ENCODE data around the gene EGR2. TPM values are rescaled to one million over a fixed set of nuclear protein-coding genes. Genes with fewer than 3 reads are reported as not detected.

The EGR2 gene
- polyA plus RNA-seq, 1 of the 3 experiments (the other 2 are of a cell fraction): 0.25 TPM

- Histone ChIP-seq H3K9me3 (no peaks in the 10 kb centered on the region), H3K9me2 (no peaks in the 10 kb centered on the region), H3K36me3 (replicated peaks in 1 of 2; ENCODE audit: control insufficient read depth in 1 of 2, insufficient read depth in 2 of 2, low read length in 1 of 2) (no peaks in the 10 kb centered on the region), H3K4me2 (no peak overlapping the region), H3K79me2 (ENCODE audit: insufficient read depth) (no peaks in the 10 kb centered on the region), H2AFZ (ENCODE audit: low read depth) (no peak overlapping the region), H3K4me3 (ENCODE audit: low read depth in 2 of 2, low read length in 1 of 2) (no peak overlapping the region), H3K27ac (ENCODE audit: low read depth in 2 of 2, low read length in 1 of 2) (no peak overlapping the region), H3K9ac (no peak overlapping the region), H3F3A (replicated peaks; ENCODE audit: insufficient read depth) (no peaks in the 10 kb centered on the region), H4K20me1 (ENCODE audit: insufficient read depth) (no peaks in the 10 kb centered on the region), H3K4me1 (ENCODE audit: control insufficient read depth in 1 of 2, insufficient read depth in 2 of 2, low read depth in 1 of 2, low read length in 1 of 2) (no peaks in the 10 kb centered on the region; a peak in 1 of 4 replicates), H3K27me3 (ENCODE audit: insufficient read depth) (peaks cover 21% of the 10 kb centered on the region)
- TF ChIP-seq MAX (IDR thresholded peaks at IDR 0.05; ENCODE audit: low read depth): no peak
- TF ChIP-seq FOXM1 (IDR thresholded peaks at IDR 0.05; ENCODE audit: low read depth): no peak
- no peak for TF ChIP-seq ELF1 (IDR thresholded peaks at IDR 0.05)
- TF ChIP-seq EZH2phosphoT487 (IDR thresholded peaks at IDR 0.05; ENCODE audit: borderline replicate concordance, low read depth): no peak
- no peak for TF ChIP-seq YY1 (IDR thresholded peaks at IDR 0.05; ENCODE audit: low read depth)
- no peak for TF ChIP-seq TAF1 (IDR thresholded peaks at IDR 0.05; ENCODE audit: borderline replicate concordance, low read depth, low read length)
- no peak for TF ChIP-seq RCOR1 (IDR thresholded peaks at IDR 0.05; ENCODE audit: low read length)
- TF ChIP-seq MXI1 (IDR thresholded peaks at IDR 0.05; ENCODE audit: low read depth, low read length): no peak
- TF ChIP-seq USF1 (IDR thresholded peaks at IDR 0.05; ENCODE audit: borderline replicate concordance, low read depth): no peak
- no peak for TF ChIP-seq GATA2 (CRISPR knock-in tag; IDR thresholded peaks at IDR 0.05)
- TF ChIP-seq RFX5 (IDR thresholded peaks at IDR 0.05; ENCODE audit: low read length): no peak
- no peak for TF ChIP-seq PBX3 (IDR thresholded peaks at IDR 0.05)
- TF ChIP-seq FOSL2 (IDR thresholded peaks at IDR 0.05; ENCODE audit: borderline replicate concordance, low read depth): no peak
- no peak for TF ChIP-seq NRF1 (IDR thresholded peaks at IDR 0.05; ENCODE audit: low read depth, low read length)
- TF ChIP-seq TEAD4 (IDR thresholded peaks at IDR 0.05; ENCODE audit: borderline replicate concordance, insufficient read depth): no peak
- no peak for TF ChIP-seq USF2 (IDR thresholded peaks at IDR 0.05; ENCODE audit: borderline replicate concordance, low read depth, low read length)
- no peak for TF ChIP-seq RAD21 (IDR thresholded peaks at IDR 0.05; ENCODE audit: low read length)
- no peak for TF ChIP-seq RXRA (IDR thresholded peaks at IDR 0.05; ENCODE audit: borderline replicate concordance, low read depth)
- DNase-seq: no peak
- CTCF ChIA-PET: interaction anchor here (1.4 kb wide), 1 partner anchor 24 kb away, joined by 3 read pairs; no protein-coding TSS in a partner anchor
- POLR2A ChIA-PET: no interaction called here
These were observed 21.1 kb downstream of the EGR2 start for GRCh38 chr10:62795100-62795499.

All from SK-N-SH (cell line).